HepG2 (cell line): ENCODE measurements around the gene CHMP1B. TPM values are rescaled to one million over a fixed set of nuclear protein-coding genes. Genes with fewer than 3 reads are reported as not detected.
A peak's percentile ranks its signal among the peaks of the same experiment; 100 is the strongest.

ENCODE experiments used
- ATAC-seq: fragments of 200-7000 bp; cut with Tn5 transposase; 3 replicates; pipeline ENCODE4 v1.9.1; 2020; ENCODE audit warnings: mild to moderate bottlenecking, moderate library complexity
- BruUV-seq: library from RNA; stranded (reverse); fragments of 400-500 nt; replicated peaks from 2 replicates; lab custom pipeline; 2021; lab: Mats Ljungman, UMichigan
- CTCF ChIA-PET: fragments of 300-600 bp; formaldehyde crosslinking; extraction: SDS; loops from one replicate; lab custom pipeline; 2021; ENCODE audit warnings: low total read pairs, inconsistent platforms, low intra/inter-chr PET ratio; lab: Yijun Ruan, JAX
- POLR2A ChIA-PET: fragments of 350-600 bp; sonication (Branson Sonifier 250); formaldehyde crosslinking; loops from one replicate; lab custom pipeline; 2020; ENCODE audit warnings: antibody characterized with exemption, inconsistent platforms; lab: Yijun Ruan, JAX
- DNase-seq: peaks from one replicate; pipeline ENCODE4 v3.0.0-alpha.2; 2015; ENCODE audit warnings: low spot score
- FAIRE-seq: peaks from 3 replicates; lab custom pipeline; 2011; peaks lifted over from hg19 to GRCh38; lab: Jason Lieb, UNC
- H2AFZ ChIP-seq: one replicate; pipeline ENCODE4 v1.6.1; 2011; ENCODE audit warnings: low read length, inconsistent platforms
- H3K27ac ChIP-seq: fragments of 300-600 bp; 3 replicates; pipeline ENCODE4 v1.8.0; 2011; ENCODE audit warnings: mixed run types, mild to moderate bottlenecking, mixed read lengths, low read length, inconsistent platforms; ENCODE audit not compliant: insufficient read depth; ENCODE audit errors: extremely low read length
- H3K27me3 ChIP-seq, 2 experiments: fragments of 200-600 bp in 1 of 2; 2 replicates in 1 of 2; 3 replicates in 1 of 2; pipeline versions ENCODE4 v1.6.0 to v1.8.0; 2011; ENCODE audit warnings: low read length in 2 of 2, mild to moderate bottlenecking in 2 of 2, moderate library complexity in 2 of 2, inconsistent platforms in 1 of 2; ENCODE audit not compliant: insufficient read depth in 2 of 2, control insufficient read depth in 1 of 2
- H3K36me3 ChIP-seq, 2 experiments: fragments of 200-600 bp in 1 of 2; replicated peaks in 1 of 2; 2 replicates in 1 of 2; 3 replicates in 1 of 2; pipeline versions ENCODE4 v1.5.1 to v1.8.0; 2011; ENCODE audit warnings: low read length in 2 of 2, inconsistent platforms in 1 of 2; ENCODE audit not compliant: insufficient read depth in 2 of 2, control insufficient read depth in 1 of 2
- H3K4me1 ChIP-seq: 2 replicates; pipeline ENCODE4 v1.5.1; 2012; ENCODE audit warnings: low read length, inconsistent platforms; ENCODE audit not compliant: insufficient read depth
- H3K4me2 ChIP-seq: 2 replicates; pipeline ENCODE4 v1.6.0; 2011; ENCODE audit warnings: low read depth, low read length, inconsistent platforms
- H3K4me3 ChIP-seq, 3 experiments: fragments of 200-600 bp in 1 of 3; sonication (generic), shearing (Covaris generic) in 1 of 3; replicated peaks in 1 of 3; 2 replicates each; pipeline ENCODE4 v1.5.1; 2011 to 2016; ENCODE audit warnings: low read length in 3 of 3, inconsistent platforms in 2 of 3, low read depth in 2 of 3, mild to moderate bottlenecking in 2 of 3, control low read depth in 1 of 3, mixed read lengths in 1 of 3; ENCODE audit not compliant: insufficient read depth in 1 of 3
- H3K79me2 ChIP-seq: one replicate; pipeline ENCODE4 v1.6.1; 2011; ENCODE audit warnings: low read length, inconsistent platforms; ENCODE audit not compliant: insufficient read depth
- H3K9ac ChIP-seq: 2 replicates; pipeline ENCODE4 v1.6.0; 2011; ENCODE audit warnings: mild to moderate bottlenecking, low read depth, low read length, inconsistent platforms; ENCODE audit not compliant: insufficient read depth
- H3K9me3 ChIP-seq: 2 replicates; pipeline ENCODE4 v1.5.1; 2012; ENCODE audit warnings: mild to moderate bottlenecking, low read length
- H4K20me1 ChIP-seq: 2 replicates; pipeline ENCODE4 v1.6.0; 2011; ENCODE audit warnings: inconsistent platforms, mild to moderate bottlenecking, low read length, moderate library complexity; ENCODE audit not compliant: insufficient read depth
- ARID5B ChIP-seq: IDR thresholded peaks from 2 replicates; pipeline ENCODE4 v1.4.0; 2020; ENCODE audit warnings: mild to moderate bottlenecking, missing genetic modification reagents
- ATF3 ChIP-seq: sonication (generic); formaldehyde crosslinking; IDR thresholded peaks from 2 replicates; pipeline ENCODE4 v1.4.0; 2020; ENCODE audit warnings: missing genetic modification reagents
- CREB1 ChIP-seq, 2 experiments: fragments of 450-650 bp in 1 of 2; IDR thresholded peaks; 2 replicates each; pipeline ENCODE4 v1.6.1; 2016 to 2017; ENCODE audit warnings: control low read depth in 1 of 2, mild to moderate bottlenecking in 1 of 2, missing compliant biosample characterization in 1 of 2, missing genetic modification characterization in 1 of 2
- FOSL2 ChIP-seq: sonication (generic); formaldehyde crosslinking; IDR thresholded peaks from 2 replicates; pipeline ENCODE4 v1.4.0; 2020; ENCODE audit warnings: missing genetic modification reagents
- TCF7 ChIP-seq: sonication (generic); IDR thresholded peaks from 2 replicates; pipeline ENCODE4 v1.6.1; 2016; ENCODE audit warnings: antibody characterized with exemption, low read depth
- XRCC5 ChIP-seq: fragments of 200-400 bp; formaldehyde crosslinking; optimal IDR thresholded peaks from 2 replicates; pipeline ENCODE3; 2017; ENCODE audit warnings: mild to moderate bottlenecking, low read length
- ZMYM2 ChIP-seq: sonication (generic); formaldehyde crosslinking; IDR thresholded peaks from 2 replicates; pipeline ENCODE4 v1.8.0; 2022; ENCODE audit warnings: mild to moderate bottlenecking, missing genetic modification reagents
- ZNF747 ChIP-seq: sonication (generic); formaldehyde crosslinking; IDR thresholded peaks from 2 replicates; pipeline ENCODE4 v1.8.1; 2023; ENCODE audit warnings: missing genetic modification reagents, mild to moderate bottlenecking, borderline replicate concordance
- ZSCAN22 ChIP-seq: sonication (generic); formaldehyde crosslinking; IDR thresholded peaks from 2 replicates; pipeline ENCODE4 v1.4.0; 2020; ENCODE audit warnings: mild to moderate bottlenecking, missing genetic modification reagents
- WGBS: methylation state at CpG from one replicate; pipeline ENCODE4 v1.1.6; 2017; ENCODE audit warnings: low lambda C conversion rate; 5-methylcytosine and 5-hydroxymethylcytosine counted together
- in situ Hi-C: cut with HindIII; loops from 2 replicates; pipeline ENCODE4 v1.10.0; 2017; ENCODE audit warnings: low pct_unique_long_range_greater_than_20kb; ENCODE audit not compliant: extremely low pct_ligation_motif_present
- intact Hi-C: fragments of 100-400 bp; cut with micrococcal nuclease; formaldehyde crosslinking; loops from one replicate; pipeline ENCODE4 v1.10.0; 2022; ENCODE audit not compliant: unreplicated experiment
- polyA plus RNA-seq, 8 experiments: library from polyadenylated mRNA; depleted of rRNA in 3 of 8; stranded (reverse) in 7 of 8; unstranded in 1 of 8; fragments of >200 nt; fragmentation: Illumina TruSeq in 4 of 8; extraction: Trizol in 4 of 8; gene quantifications; 2 replicates each; pipeline versions ENCODE4 v1.2.1 to v1.2.3, GENCODE V29; 2011 to 2016; ENCODE audit warnings: low read depth in 4 of 8, missing spikeins in 1 of 8, mixed read lengths in 1 of 8; ENCODE audit not compliant: insufficient read depth in 1 of 8
- total RNA-seq, 5 experiments: library from RNA; depleted of rRNA; stranded (reverse); fragments of >200 nt; fragmentation: Illumina TruSeq; extraction: Trizol; gene quantifications; 2 replicates each; pipeline ENCODE4 v1.2.3, GENCODE V29; 2016; ENCODE audit warnings: low read depth in 1 of 5

The CHMP1B gene
- total and polyA plus RNA-seq, 2 of the 13 experiments (the other 11 are each of a cell fraction or from before 2014, with no cell fraction given) = 18.8 to 20.2 TPM

- POLR2A ChIA-PET = interaction anchor here (1.0 to 1.6 kb wide), 2 partner anchors 31 to 108 kb away, joined by 3 to 4 read pairs; no protein-coding TSS in a partner anchor
- in situ Hi-C loops (no loop called here), intact Hi-C loops (no loop called here)
- H4K20me1 ChIP-seq = no peaks in the 10 kb centered on the region
- no peak for TF ChIP-seq ZNF747 (CRISPR knock-in tag)
- no peak for TF ChIP-seq ZSCAN22 (CRISPR knock-in tag)
- TF ChIP-seq ARID5B (CRISPR knock-in tag) = 0 out of 2 replicates have a peak, but pooled peaks have one; percentile 11
- TF ChIP-seq TCF7 = peak; percentile 15; the same call in 1 of the 2 replicates
- no peak for TF ChIP-seq ZMYM2 (CRISPR knock-in tag)
- TF ChIP-seq CREB1 (IDR thresholded peaks at IDR 0.05) = no peak
- TF ChIP-seq CREB1 (CRISPR knock-in tag; IDR thresholded peaks at IDR 0.05) = 0 out of 2 replicates have a peak, but pooled peaks have one; percentile 16
- peak; percentile 79 for TF ChIP-seq FOSL2 (CRISPR knock-in tag)
- TF ChIP-seq XRCC5 = no peak
- TF ChIP-seq ATF3 (CRISPR knock-in tag) = peak; percentile 61; the same call in 1 of the 2 replicates
- H3K9me3 ChIP-seq = no peaks in the 10 kb centered on the region
- BruUV-seq = no TSS peak
- DNase-seq = peak; percentile 60
- WGBS = 34% methylated on average over 8 of the region's 8 CpGs
- H3K9ac ChIP-seq = no peak overlapping the region
- H3K4me2 ChIP-seq = peak overlapping the region; percentile 8; the same call in 1 of the 2 replicates
- H3K4me1 ChIP-seq = peaks cover 51% of the 10 kb centered on the region
- no peaks in the 10 kb centered on the region for H3K79me2 ChIP-seq
- H3K36me3 ChIP-seq = no peaks in the 10 kb centered on the region; a peak in 1 of 5 replicates
- peak; percentile 32 for FAIRE-seq
- H3K27ac ChIP-seq = no peak overlapping the region
- H2AFZ ChIP-seq = no peak overlapping the region
- ATAC-seq = peak; percentile 21; the same call in 1 of the 3 replicates
- CTCF ChIA-PET = no interaction called here
- no peaks in the 10 kb centered on the region for H3K27me3 ChIP-seq
- H3K4me3 ChIP-seq = no peak overlapping the region
Measured at GRCh38 chr18:11887328-11888128, 36.3 kb downstream of the CHMP1B start.
